ENCODE measurements around the gene NEK4.

DNA sequence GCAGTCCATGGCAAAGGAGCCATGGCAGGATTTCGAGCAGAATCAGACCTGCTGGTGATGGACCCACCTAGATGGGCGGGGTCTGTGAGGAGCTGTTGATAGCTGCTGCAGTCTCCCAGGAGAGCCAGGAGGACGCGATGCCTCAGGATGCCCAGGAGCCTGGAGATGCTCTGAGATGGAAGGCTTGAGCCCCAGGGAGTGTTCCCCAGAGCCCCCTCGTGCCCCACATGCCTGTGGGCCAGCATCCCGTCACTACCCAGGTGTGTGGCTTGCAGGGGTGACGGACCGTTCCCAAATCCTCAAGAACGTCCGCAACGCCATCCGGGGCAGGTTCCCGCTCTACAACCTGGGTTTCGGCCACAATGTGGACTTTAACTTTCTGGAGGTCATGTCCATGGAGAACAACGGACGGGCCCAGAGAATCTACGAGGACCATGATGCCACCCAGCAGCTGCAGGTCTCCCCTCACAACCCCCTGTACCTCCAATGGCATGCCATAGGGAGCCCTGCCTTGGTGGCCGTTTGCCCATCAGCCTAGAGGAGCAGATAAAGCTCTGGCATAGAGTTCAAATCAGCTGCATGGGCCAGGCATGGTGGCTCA lies 13.4 kb upstream of the NEK4 start:
- TF ChIP-seq KDM1A (CRISPR knock-in tag; IDR thresholded peaks at IDR 0.05): no peak
- no peak for TF ChIP-seq SNAPC2 (CRISPR knock-in tag; IDR thresholded peaks at IDR 0.05)
- no peak for TF ChIP-seq TFAP4 (IDR thresholded peaks at IDR 0.05; ENCODE audit: borderline replicate concordance, low read depth)
- TF ChIP-seq, protein P1, sequence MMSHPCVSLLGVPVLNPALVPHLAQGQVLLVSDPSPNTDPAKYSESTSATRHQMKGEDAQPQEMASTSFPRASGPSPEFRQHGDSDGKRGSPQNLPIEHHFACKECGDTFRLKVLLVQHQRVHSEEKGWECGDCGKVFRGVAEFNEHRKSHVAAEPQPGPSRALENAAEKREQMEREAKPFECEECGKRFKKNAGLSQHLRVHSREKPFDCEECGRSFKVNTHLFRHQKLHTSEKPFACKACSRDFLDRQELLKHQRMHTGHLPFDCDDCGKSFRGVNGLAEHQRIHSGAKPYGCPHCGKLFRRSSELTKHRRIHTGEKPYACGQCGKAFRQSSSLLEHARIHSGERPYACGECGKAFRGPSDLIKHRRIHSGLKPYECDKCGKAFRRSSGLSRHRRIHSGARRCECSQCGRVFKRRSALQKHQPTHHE (CRISPR knock-in tag; IDR thresholded peaks at IDR 0.05; ENCODE audit: borderline replicate concordance): no peak
- no peak for TF ChIP-seq NFE2L2 (IDR thresholded peaks at IDR 0.05; ENCODE audit: low read length)
- no peak for TF ChIP-seq ZNF282 (IDR thresholded peaks at IDR 0.05; ENCODE audit: partially characterized antibody)
- TF ChIP-seq ELF4 (CRISPR knock-in tag; IDR thresholded peaks at IDR 0.05; ENCODE audit: borderline replicate concordance): no peak
- no peak for TF ChIP-seq ZFP36L1 (CRISPR knock-in tag; IDR thresholded peaks at IDR 0.05)
- no peak for TF ChIP-seq BRCA1 (CRISPR knock-in tag; IDR thresholded peaks at IDR 0.05)
- no peak for TF ChIP-seq EZH2 (conservative IDR thresholded peaks at IDR 0.05; ENCODE audit: low read depth, low read length)
- TF ChIP-seq ZNF629 (CRISPR knock-in tag; conservative IDR thresholded peaks at IDR 0.05): no peak
- TF ChIP-seq CTCF (CRISPR knock-in tag; IDR thresholded peaks at IDR 0.05): no peak
- no peak for TF ChIP-seq FOXK2 (IDR thresholded peaks at IDR 0.05)

Data from HepG2 (cell line).